B cell (primary cell): Measurements from ENCODE around the gene REN.

Experiments
- CTCF ChIP-seq: fragments of 200-600 bp; IDR thresholded peaks from one replicate; pipeline ENCODE4 v1.8.0; 2022; ENCODE audit warnings: antibody characterized with exemption, mild to moderate bottlenecking
- EZH2 ChIP-seq: IDR thresholded peaks from 2 replicates; pipeline ENCODE4 v1.6.1; 2012; ENCODE audit warnings: borderline replicate concordance, low read depth, mild to moderate bottlenecking, moderate library complexity, low read length; ENCODE audit not compliant: insufficient read depth, poor library complexity, severe bottlenecking

- TF ChIP-seq CTCF (no peak), EZH2 (no peak)
These were observed 16.2 kb downstream of the REN start for GRCh38 chr1:204149635-204150565.
